Skin of body (tissue), 2 donors: ENCODE data around the gene FN3KRP. TPM values are rescaled to one million over a fixed set of nuclear protein-coding genes. Genes with fewer than 3 reads are reported as not detected.
"Not testable (repeated sequence)": the region's sequence is repeated elsewhere in the genome, so short reads cannot be mapped to it uniquely, and the experiment has no call there.

Experiments used
- DNase-seq: peaks from one replicate; lab custom pipeline; 2025; lab: John Stamatoyannopoulos, UW
- total RNA-seq: library from RNA; depleted of rRNA; stranded (reverse); fragments of >200 nt; gene quantifications from one replicate; pipeline ENCODE4 v1.2.3, GENCODE V29; 2014

FN3KRP gene
- total RNA-seq, 1 donor from 2014 or later, result 20.1 TPM

GRCh38 chr17:82743344-82744219, 27.1 kb downstream of the FN3KRP start:
- DNase-seq, result no peak

- DNase-seq, result not testable (repeated sequence)
Measured at GRCh38 chr17:82744736-82745135, 28.2 kb downstream of the FN3KRP start.

- no peak for DNase-seq
Measured at GRCh38 chr17:82745524-82745923, 29.0 kb downstream of the FN3KRP start.

GRCh38 chr17:82748756-82749155, 32.2 kb downstream of the FN3KRP start:
- DNase-seq, result no peak

- no peak for DNase-seq
Measured at GRCh38 chr17:82750241-82750908, 33.9 kb downstream of the FN3KRP start.

GRCh38 chr17:82751171-82751570, 34.7 kb downstream of the FN3KRP start:
- no peak for DNase-seq

- DNase-seq, result peak; percentile 89
Measured at GRCh38 chr17:82751571-82752370, 35.3 kb downstream of the FN3KRP start, which contains the start of gene TBCD. Gene TBCD, plus strand, starts transcription at chr17:82752065. Its CDS starts 129 bp downstream, at chr17:82752194.

- DNase-seq, result no peak
Measured at GRCh38 chr17:82752371-82753200, 36.1 kb downstream of the FN3KRP start.

- DNase-seq, result no peak
Measured at GRCh38 chr17:82753201-82753464, 36.6 kb downstream of the FN3KRP start.

GRCh38 chr17:82754297-82755208, 38.0 kb downstream of the FN3KRP start:
- DNase-seq, result no peak

- DNase-seq, result peak; percentile 48
Measured at GRCh38 chr17:82756166-82756565, 39.7 kb downstream of the FN3KRP start.

- no peak for DNase-seq
Measured at GRCh38 chr17:82765371-82765770, 48.9 kb downstream of the FN3KRP start.

GRCh38 chr17:82767041-82767754, 50.7 kb downstream of the FN3KRP start:
- DNase-seq, result no peak

- no peak for DNase-seq
Measured at GRCh38 chr17:82769041-82769440, 52.5 kb downstream of the FN3KRP start.

GRCh38 chr17:82772026-82772425, 55.5 kb downstream of the FN3KRP start:
- DNase-seq, result no peak

- not testable (repeated sequence) for DNase-seq
Measured at GRCh38 chr17:82774456-82774855, 58.0 kb downstream of the FN3KRP start.

GRCh38 chr17:82775001-82775823, 58.7 kb downstream of the FN3KRP start:
- DNase-seq, result no peak

GRCh38 chr17:82776454-82776853, 59.9 kb downstream of the FN3KRP start:
- DNase-seq, result no peak
